ENCODE results near the gene CARMIL1.

The CARMIL1 gene

DNA sequence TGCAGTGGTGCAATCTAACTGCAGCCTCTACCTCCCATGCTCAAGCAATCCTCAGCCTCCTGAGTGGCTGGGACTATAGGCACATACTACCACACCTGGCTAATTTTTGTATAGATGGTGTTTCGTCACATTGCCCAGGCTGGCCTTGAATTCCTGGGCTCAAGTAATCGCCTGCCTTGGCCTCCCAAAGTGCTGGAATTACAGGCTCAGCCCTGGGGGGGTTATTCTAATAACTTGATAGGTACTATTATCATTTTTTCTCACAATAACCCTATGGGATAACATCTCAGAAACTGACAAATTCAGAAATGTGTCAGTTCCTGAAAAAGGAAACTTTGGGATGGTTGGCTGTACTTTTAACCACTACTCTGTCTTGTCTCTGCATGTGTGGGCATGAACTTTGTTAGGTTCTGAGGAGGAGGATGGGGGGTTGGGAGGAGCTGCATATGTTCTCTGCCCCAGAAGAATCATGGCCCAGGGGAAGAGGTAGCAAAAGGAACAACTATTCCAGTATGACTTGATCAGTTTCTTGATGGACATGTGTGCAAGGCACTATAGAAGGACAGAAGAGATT lies 169.9 kb downstream of the CARMIL1 start:
- DNase-seq = no peak

DNA sequence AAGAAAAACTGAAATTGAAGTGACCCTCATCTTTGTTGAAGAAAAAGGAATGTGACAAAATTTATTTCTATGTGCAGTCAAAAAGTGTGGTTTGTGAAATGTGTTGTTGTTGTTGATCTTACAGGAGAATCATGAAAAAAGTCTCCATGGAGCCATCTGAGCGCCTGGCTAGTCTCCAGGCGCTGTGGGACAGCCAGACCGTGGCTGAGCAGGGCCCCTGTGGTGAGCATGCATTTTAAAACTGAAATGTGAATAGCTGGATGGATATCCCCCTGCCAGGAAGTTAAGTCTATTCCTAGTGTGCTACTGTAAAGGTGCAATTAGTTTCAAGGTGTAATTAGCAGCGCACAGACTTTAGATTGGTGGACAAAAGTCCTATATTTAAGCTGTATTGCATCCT lies 170.6 kb downstream of the CARMIL1 start:
- no peak for DNase-seq

DNA sequence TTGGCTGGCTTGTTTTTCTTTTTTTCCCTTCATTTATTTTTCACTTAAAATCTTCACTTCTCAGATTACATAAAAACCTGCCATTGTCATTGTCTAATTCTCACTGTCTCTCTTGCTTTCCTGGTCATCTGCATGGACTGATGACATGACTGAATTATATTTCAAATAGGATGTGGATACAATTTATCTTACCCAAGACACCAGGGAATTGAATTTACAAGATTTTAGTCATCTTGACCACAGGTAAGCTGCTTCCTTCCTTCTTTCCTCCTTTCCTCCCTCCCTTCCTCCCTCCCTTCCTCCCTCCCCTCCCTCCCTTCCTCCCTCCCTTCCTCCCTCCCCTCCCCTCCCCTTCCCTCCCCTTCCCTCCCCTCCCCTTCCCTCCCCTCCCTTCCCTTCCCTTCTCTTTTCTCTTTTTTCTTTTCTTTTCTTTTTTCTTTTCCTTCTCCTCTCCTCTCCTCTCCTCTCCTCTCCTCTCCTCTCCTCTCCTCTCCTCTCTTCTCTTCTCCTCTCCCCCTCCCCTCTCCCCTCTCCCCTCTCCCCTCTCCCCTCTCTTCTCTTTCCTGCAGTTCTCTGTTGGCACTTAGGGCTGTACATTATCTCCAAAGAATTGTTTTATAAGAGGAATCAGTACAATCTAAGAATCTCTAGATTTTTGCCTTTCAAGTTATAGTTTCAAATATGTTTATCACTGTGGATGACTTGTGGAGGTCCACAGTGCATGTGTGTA lies 171.5 kb downstream of the CARMIL1 start:
- DNase-seq = no peak

DNA sequence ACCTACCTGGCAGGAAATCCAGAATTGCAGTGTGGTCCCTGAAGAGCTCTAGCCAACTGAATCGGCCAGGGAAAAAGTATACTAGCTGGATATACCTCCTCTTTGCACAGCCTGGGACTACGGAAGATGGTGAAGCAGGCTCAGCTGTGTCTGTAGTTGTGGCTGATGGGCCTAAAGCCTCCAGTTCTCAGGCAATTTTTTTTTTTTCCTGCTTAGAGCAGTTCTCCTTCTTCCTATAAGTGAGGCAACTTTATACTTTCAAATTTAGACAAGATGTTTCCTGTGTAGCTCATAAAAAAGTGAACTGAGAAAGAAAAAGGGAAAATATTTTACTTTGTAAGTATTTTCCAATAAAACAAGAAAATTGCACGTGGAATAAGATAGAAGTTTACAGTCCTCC lies 172.9 kb downstream of the CARMIL1 start:
- no peak for DNase-seq

DNA sequence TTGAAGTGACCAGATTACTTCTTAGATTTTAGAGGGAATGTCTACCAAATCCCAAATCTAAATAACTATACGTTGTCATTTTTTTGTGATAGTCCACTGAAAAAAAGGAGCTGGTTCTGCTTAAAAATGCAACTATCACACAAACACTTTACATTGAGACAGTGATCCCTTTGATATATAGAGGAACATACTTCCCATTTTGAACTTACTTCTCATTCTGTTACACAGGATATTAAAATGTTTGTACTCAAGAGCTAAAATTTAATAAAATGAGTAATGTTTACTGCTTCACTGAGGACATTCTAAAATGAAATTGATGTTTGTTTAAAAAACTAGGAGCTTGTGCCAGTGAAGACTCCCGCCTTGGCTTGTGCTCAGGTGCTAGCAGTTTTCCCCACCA lies 174.1 kb downstream of the CARMIL1 start:
- no peak for DNase-seq

DNA sequence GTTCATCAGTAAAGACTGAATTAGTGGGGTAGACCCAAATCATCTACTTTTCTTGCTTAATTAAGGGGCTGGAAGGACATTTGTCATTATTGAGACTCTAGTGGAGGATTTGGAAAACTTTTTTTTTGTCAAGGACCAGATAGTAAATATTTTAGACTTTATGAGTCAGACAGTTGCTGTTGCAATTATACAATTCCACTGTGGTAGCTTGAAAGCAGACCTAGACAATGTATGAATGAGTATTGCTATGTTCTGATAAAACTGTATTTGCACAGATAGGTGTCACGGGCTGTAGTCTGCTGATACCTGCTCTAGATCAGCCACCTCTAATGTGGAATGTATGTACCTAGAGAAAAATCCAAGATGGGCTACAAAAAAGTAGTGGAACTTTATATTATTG lies 175.0 kb downstream of the CARMIL1 start:
- no peak for DNase-seq

DNA sequence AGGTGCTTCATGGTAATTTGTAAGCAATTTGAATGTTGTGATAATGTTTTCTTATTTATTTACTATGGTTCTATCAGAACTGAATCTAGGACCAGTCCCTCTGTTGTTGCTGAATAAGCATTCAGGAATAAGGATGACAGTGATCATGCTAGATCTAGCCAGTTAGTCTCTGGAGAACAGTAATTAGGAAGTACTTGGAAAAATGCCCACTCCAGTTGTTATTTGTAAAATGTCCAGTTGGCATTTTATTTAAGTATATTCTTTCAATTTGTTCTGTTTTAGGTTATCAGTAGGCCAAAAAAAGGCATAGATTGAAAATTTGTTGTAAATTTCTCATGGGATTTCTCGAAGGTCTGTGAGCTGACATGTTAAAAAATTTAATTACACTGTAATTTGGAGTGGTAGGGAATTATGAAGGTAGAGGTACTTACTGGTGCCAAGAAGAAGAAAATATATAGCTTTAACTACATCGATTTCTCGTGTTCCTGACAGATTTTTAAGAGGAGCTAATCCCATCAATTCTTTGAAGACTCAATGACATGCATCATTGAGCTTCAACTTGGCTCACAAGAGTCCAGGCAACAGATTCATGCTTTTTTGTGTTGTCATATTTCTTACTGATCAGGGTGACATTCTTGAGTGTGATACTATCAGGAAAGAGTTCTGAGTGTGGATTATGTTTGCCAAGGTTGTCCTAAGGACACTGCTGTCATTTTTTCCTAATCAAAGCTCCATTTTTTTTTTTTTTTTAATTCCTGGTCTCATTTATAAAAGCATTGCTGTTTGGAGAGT lies 177.3 kb downstream of the CARMIL1 start:
- DNase-seq = no peak

DNA sequence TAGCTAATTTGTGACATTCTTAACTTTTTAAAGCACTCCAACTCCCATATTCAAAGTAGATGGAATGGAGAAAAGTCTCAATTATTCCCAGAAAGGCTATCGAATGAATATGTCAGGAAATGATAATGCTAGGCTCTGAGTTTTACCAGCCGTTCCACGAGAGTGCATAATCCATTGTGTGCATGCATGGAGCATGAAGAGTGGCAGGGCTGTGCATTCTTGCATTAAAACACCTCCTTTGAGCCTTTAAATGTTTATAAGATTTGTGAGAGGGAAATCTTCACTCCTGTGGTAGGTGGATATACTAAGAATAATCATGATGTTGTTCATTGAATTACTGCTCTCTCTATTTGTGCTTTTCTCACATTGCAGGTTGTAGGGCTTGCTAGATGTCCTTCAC lies 178.3 kb downstream of the CARMIL1 start:
- DNase-seq = no peak

DNA sequence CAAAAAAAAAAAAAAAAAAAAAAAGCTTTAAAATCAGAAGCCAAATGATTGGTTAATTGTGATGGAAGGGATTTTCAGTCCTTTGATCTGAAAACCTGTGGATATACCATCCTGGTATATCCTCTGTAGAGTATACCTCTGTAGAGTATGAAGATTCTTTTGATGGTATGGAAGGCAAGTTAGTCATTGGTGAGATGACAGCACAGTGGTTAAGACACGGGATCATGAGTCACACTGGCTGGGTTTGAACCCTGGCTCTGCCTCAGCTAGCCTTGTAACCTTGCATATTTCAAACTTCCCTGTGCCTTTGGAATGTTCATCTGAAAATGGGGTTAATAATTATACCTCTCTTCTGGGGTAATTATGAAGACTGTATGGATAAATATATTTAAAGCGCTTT lies 179.3 kb downstream of the CARMIL1 start:
- DNase-seq = no peak

DNA sequence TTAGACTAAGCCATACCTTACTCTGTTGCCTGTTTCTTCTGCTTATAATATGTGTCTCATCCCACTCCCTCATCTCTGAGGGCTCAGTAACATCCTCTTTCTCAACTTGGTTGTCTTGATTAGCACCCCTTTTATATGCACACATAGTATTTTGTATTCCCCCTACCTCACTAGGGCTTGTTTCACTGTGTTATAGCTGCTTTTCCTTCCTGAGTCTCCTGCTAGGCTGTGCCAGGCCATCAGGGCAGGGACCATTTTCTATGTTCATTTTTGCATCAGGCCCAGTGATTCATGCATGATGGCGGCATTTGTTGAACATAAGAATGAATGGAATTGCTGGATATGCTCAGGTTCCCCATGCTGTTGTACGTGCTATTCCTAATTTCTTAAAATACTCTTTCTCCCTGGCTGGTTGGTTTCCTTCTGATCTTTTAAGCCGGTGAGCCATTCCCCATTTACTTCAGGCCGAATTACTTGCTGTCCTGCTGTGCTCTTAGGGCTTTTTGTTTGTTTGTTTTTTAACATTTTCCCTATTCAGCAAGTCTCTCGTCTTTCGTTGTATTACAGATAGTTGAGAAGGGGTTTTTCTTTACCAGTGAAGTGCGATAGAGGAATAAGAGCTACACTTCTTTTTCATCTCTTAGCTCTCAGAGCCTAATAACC lies 183.2 kb downstream of the CARMIL1 start:
- DNase-seq = no peak

DNA sequence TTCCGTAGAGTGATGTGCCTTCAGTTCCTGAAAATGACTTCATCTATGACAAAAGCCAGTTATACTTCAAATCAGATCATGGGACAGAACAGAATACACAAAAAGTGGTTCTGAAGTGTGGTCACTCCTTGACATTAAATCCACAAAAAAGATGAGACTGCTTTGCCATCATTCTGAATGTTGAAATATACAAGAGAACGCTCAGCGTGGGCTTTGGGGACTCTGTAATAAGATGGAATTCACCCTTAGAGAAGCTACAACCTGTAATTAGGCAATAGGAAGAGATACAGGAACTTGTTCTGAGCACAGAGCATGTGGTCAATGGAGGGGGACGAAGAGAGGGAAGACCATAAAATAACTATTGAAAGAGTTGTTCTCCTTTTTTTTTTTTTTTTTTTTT lies 184.3 kb downstream of the CARMIL1 start:
- no peak for DNase-seq

DNA sequence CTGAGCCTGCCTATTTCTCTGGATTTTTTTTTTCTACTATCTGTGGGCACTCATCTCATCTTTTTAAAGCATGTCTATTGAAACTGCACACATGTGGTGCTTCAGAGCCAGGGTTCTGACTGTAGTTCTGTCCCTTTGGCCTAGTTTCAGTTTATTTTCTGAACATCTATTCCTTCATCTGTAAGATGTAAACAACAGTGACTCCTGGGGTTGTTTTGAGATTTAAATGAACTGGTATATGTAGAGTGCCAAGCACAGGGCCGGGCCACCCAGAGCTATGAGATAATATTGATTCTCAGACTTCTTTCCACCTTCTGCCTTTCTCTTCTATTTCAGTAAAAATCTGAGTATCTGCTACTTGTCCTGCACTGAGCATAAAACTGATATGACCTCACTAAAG lies 185.1 kb downstream of the CARMIL1 start:
- DNase-seq = no peak

DNA sequence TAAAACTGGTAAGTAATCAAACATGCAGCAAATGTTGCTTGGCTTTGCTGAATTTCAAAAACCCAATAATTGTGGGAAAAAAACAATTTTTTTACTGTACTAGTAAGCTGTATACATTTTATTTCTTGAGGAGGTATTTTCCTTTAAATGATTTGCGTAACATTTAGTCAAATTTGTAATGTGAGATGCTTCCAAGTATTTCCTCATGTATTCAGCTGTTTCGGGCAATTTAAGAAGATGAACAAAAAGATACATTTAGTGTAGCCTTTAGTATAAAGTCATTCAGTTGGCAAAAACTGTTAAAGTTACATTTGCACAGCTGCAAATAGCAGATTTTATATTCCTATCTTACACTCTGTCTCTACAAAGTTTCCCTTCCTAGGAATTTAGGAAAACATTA lies 186.8 kb downstream of the CARMIL1 start:
- no peak for DNase-seq

DNA sequence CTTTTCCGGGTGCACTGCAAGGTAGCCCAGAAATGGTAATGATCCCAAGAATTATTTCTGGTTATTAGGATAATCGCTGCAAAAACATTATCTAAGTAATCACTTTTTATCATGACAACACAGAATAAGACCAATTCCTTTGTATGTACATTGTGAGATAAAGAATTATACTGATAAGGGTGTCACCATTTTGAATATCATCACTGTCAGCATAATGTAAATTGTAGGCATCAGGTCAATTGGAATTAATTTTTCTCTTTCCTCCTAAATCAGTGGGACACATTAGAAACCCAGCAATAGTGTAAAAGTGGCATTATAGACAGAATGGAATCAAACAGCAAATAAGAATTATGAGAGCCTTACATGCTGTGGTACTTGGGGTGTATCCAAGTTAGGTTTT lies 189.7 kb downstream of the CARMIL1 start:
- DNase-seq = no peak

DNA sequence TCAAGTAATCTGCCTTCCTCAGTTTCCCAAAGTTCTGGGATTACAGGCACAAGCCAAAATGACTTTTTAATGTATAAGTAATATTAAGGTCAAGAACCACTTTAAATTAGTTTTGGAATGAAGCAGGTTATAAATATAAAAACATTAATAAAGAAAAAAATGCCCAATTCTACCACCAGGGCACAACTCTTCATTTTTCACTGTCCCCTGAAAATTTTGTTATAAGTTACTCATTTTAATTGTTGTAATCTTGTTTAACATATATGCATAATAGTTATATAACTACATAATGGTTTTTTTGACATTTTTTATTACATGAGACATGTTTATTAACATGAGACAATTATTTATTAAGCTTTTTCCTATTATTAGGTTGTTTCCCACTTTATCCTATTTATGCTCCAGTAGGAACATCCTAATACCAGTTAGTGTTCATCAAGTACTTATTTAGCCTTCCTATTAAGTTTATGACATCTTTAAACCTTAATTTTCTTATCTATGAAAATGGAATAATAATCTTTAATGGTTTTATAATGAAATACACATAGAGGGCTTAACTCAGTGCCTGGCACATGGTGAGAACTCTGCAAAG lies 190.7 kb downstream of the CARMIL1 start:
- no peak for DNase-seq

DNA sequence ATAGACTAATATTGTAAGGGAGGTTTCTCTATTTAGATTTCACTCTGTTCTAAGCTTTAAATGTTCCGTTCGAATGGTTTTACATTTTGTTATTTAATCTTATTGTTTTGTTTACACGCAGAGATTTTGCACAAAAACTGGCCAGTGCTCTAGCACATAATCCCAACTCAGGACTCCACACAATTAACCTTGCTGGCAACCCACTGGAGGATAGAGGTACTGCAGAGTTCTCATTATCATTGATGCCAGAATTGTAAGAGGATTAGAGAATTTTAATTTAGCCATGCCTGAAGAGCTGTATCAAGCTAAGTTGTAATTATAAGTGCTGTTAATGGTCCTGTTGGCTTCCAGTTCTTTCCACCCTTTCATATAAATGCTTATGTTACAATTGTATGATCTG lies 193.1 kb downstream of the CARMIL1 start:
- peak; percentile 19 for DNase-seq

DNA sequence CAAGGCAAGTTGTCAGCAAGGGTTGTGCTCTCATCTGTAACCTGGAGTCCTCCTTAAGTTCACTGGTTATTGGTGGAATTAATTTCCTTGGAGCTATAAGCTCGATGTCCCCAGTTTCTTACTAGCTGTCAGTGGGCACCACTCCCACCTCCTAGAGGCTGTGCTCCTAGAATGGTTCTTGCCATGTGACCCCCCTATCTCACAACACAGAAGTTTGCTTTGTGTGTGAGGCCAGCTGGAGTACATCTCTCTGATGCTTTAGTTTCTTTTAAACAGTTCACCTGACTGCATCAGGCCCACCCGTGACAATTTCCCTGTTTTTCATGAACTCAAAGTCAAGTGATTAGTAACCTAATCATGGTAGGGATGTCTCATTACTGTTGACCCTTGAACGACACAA lies 193.7 kb downstream of the CARMIL1 start:
- no peak for DNase-seq

DNA sequence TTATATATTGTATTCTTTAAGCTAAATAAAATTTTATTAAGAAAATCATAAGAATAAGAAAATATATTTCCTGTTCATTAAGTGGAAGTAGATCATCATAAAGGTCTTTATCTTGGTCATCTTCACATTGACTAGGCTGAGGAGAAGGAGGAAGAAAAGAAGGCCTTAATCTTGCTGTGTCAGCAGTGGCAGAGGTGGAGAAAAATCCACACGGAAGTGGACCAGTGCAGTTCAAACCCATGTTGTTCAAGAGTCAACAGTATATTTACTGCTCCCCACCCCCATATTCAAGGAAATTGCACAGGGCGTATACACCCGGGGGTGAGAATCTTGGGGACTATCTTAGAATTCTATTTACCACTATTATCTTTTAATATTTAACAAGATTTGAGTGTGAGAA lies 194.3 kb downstream of the CARMIL1 start:
- no peak for DNase-seq

DNA sequence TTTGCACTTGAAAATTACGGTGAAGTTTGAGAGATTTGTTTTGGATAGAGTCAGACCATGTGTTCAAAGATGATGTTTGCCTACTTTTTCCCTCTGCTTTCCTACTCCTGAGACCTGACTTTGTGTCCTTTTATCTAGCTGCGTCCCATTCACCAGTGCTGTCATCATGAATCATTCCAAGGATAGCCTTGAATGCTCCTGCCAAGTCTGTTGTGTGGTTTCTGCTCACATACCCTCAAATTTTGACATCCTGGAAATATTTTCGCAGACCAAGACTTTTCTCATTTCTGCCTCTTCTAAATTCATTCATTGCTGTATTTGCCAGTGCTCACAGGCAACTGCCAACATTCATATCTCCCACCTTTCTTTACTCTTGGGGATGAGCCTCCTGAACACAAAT lies 197.0 kb downstream of the CARMIL1 start:
- DNase-seq = no peak

DNA sequence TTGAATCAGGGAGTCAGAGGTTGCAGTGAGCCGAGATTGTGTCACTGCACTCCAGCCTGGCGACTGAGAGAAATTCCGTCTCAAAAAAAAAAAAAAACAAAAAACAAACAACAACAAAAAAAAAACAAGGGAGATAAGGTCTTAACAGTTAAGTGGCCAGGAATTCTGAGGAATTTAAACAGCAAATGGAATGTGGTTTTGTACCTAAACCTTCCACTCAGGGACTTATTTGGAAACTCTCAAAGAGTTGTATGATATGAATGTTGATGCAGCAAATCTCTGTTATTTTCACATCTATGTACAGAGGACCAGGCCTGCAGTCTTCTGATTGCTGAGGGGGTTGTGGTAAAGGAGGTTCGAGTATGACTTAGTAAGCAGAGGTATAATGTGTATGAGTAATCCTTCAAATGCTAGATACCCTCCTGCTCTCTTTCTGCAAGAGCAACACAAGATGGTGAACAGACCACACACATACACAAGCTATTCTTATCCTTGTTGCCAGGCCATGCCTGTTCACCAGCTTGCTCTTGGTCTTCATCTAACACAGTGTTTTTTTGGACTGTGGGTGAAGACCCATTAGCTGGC lies 197.9 kb downstream of the CARMIL1 start:
- no peak for DNase-seq

DNA sequence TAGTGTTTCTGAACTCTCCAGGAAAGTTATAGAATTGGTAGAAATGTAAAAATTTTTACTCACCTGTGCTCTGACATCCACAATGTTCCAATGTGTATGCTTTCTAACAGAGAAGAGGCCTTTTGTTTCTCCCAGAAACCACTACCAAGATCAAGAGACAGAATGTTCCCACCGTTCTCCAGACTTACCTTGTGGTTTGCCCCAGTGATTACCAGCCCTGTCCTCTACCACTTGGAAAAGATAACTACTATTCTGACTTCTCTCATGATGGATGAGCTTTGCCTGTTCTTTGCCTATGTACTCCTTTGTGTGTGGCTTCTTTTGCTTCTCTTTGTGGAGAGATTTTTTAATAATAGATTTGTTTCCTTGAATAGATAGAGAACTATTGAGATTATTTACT lies 199.8 kb downstream of the CARMIL1 start:
- no peak for DNase-seq

DNA sequence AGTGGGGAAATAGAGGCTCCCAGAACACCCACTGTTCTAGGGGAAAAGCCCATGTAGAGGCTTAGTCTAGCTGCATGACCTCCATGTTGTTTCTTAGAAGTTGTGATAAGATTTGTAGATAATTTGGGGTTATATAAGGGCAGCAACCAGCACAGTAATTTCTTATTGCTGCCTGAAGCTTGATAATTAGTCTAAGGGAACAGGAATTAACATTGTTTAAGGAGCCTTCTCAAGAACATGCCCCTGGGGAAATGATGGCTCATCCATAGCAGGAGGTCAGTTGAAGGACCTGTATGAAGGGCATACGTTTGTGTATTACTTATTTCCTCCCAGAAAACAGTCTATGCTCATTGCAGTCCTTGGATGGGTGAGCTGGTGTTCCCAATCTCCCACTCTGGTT lies 202.1 kb downstream of the CARMIL1 start:
- DNase-seq = no peak

DNA sequence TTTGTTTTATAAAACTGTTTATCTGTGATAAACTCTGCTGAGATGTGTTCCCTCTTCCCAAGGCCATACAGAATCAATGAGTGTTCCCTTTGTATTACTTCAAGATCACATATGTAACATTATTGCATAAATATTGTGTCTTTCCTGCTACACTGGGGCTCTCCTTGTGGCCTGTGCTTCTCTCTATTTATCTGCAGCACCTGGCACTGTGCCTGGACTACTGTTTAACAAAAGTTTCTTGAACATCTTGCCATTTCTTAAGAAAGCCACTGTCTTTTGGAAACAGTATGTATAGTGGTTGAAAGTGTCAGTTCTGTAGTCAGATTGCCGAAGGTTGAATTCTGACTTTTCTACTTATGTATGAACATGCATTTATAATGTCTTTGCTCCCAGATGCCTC lies 203.8 kb downstream of the CARMIL1 start:
- DNase-seq = no peak

Measured in DMS53 (cell line).